NCI-H82 treated with DMSO at 0.1 percent for 48 hours (cell line): ENCODE measurements around the gene HIPK2.

ENCODE experiments used
- DNase-seq: peaks from one replicate; lab custom pipeline; 2025; ENCODE audit not compliant: unreplicated experiment; lab: John Stamatoyannopoulos, UW

The HIPK2 gene

GRCh38 chr7:139523968-139524815, 253.6 kb downstream of the HIPK2 start:
- no peak for DNase-seq

DNA sequence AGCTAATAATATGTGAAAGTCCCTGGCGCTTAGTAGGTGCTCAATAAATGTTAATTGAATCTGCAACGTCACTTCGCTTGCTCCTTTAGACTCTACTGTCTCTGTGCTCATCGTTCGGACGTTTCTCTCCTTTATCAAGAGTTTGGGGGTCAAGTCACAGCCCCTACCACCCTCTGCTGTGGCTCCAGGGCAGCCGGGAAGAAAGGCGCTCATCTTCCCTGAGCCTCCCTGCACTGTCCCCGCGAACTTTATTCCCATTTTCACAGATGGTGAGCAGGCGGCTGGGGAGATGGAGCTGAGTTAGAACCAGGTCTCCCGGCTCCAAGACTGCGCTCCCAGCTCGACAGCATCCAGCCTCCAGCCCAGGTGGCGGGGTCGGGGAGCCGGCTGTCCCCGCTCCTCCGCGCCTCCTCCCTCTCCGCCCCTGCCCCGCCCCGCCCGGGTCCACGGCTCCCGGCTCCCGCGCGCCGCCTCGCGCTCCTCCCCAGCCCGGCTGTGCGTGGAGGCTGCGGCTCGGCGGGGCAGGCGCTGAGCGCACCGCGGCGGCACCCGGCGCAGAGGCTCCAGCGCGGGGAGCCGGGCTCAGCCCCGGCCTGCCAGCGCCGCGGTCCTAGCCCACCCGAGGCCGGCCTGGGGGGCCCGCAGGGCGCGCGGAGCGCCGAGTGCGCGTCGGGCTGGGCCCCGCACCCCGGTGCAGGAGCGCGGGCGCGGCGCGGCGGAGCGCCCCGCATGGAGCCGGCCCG, 254.4 kb downstream of the HIPK2 start, which contains the start of gene CLEC2L:
TSS of gene CLEC2L (plus strand) at position 487 of the 743 bp plus-strand sequence. CDS start at position 730, 243 bp downstream.
- DNase-seq = no peak

DNA sequence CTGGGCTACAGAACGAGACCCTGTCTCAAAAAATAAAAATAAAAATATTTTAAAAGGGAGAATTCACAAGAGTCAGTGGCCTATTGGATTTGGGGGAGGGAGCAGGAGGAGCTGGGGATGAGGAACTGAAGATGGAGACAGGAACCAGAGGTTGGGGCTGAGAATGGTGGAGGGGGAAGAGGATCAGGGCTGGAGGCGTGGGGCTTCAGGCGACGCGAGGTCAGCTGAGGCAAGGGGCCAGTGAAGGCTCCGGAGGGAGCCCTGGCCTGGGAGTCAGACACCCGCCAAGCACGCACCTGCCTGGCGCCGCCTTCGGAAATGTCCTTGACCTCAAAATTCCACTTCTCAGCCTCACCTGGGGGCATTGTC, 255.0 kb downstream of the HIPK2 start:
- no peak for DNase-seq

DNA sequence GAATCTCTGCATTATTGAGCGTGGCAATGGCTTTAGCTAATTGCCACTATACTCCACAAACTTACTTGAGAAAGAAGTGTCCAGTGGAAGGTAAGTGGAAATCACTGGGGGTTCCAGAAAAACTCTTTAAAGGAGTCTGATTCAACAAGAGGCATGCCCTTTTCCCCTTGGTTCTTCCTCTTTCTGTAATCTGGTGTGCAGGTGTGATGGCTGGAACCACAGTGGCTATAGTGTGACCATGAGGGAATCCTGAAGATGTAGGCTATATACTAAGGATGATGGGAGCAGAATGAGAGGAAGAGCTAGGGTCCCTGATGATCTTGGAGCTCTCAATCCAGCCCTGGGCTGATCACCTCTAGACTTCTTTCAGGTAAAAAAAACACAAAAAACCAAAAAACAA, 256.4 kb downstream of the HIPK2 start:
- no peak for DNase-seq

- DNase-seq = no peak
Observed at GRCh38 chr7:139515266-139515665, 262.5 kb downstream of the HIPK2 start.
